ENCODE data around the gene HMOX1.

DNA sequence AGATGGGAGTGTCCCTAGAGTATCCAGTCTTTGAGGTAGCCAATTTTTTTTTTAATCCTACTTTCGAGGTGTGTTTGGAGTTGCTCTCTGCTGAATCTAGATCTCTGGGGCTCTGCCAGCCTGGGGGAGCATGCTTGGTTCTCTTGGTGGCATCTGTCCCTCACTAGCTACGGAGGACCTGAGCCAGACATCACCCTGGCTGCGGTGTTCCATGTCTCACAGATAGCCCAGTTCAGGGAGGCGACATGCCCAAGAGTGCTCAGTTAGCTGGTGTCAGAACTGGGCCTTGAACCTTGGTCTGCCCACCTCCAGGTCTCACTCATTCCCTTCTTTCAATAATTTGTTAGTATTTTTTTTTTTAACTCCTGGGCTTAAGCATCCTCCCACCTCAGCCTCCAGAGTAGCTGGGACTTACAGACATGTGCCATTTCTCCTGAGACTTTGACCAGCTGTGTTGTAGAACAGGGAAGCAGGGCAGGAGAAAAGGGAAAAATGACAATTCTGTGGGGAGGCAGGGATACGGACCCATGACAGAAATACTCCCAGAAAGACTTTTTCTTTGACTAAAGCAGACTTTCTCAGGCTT lies 621 bp downstream of the HMOX1 start:
- TF ChIP-seq, protein P1, sequence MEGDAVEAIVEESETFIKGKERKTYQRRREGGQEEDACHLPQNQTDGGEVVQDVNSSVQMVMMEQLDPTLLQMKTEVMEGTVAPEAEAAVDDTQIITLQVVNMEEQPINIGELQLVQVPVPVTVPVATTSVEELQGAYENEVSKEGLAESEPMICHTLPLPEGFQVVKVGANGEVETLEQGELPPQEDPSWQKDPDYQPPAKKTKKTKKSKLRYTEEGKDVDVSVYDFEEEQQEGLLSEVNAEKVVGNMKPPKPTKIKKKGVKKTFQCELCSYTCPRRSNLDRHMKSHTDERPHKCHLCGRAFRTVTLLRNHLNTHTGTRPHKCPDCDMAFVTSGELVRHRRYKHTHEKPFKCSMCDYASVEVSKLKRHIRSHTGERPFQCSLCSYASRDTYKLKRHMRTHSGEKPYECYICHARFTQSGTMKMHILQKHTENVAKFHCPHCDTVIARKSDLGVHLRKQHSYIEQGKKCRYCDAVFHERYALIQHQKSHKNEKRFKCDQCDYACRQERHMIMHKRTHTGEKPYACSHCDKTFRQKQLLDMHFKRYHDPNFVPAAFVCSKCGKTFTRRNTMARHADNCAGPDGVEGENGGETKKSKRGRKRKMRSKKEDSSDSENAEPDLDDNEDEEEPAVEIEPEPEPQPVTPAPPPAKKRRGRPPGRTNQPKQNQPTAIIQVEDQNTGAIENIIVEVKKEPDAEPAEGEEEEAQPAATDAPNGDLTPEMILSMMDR (IDR thresholded peaks at IDR 0.05): no peak
- no peak for TF ChIP-seq POLR2A (IDR thresholded peaks at IDR 0.05)

All from transverse colon (tissue), 3 donors.